Activated T-helper 9 cell treated with anti-CD3 and anti-CD28 coated beads, Interleukin-2, amount 50 U/mL, for 16 hours (primary cell): ENCODE measurements around the gene ANKS3.

ENCODE experiments used
- DNase-seq: peaks from one replicate; pipeline ENCODE4 v3.0.0-alpha.2; 2020; ENCODE audit warnings: low read depth

The ANKS3 gene

DNA sequence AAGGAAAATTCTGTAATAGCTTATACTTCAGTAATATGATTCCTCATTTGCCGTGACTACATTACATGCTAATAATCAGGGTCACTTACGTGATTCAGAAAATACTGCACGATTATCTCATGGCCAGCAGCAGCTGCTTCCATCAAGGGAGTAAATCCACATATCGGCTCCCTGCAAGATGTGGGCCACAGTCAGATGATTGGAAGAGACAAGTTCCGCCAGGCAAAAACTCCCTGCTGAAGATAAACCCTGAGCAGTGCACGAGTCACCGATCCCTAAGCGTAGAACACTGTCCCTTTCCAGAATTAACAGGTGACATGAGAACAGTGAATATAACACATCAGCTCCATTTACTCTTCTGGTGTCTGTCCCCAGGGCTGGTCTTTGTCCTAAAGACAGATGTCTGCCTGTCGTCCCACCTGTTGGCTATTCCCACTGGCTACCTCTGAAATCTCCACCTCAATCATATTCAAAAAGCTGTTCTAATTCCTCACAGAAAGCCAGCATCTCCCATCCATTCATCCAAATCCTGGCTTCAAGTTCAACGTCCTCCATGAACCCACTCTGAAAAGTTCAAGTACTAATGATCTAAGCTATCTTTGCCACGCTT, 9.3 kb downstream of the ANKS3 start:
- no peak for DNase-seq

DNA sequence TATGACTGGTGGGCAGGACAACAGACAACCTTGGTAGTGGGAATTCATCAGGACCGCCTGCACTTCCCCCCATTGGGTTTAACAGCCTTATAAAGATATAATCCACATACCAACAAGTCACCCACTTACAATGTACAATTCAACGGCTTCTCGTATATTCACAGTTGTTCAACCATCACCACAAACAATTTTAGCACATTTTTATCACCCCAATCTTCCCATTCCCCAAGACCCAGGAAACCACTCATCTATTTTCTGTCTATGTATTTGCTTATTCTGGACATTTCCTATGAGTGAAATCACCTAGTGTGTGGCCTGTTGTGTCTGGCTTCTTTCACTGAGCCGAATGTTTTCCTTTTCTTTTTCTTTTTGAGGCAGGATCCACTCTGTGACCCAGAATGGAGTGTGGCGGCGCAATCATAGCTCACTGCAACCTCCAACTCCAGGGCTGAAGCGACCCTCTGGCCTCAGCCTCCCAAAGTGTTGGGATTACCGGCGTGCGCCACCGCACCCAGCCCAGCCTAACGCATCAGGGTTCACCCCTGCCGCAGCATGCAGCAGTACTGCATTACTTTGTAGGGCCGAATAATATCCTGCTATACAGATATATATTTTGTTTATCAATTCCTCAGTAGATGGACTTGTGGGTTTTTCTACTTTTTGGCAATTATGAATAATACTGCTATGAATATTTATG, 10.9 kb downstream of the ANKS3 start:
- no peak for DNase-seq

DNA sequence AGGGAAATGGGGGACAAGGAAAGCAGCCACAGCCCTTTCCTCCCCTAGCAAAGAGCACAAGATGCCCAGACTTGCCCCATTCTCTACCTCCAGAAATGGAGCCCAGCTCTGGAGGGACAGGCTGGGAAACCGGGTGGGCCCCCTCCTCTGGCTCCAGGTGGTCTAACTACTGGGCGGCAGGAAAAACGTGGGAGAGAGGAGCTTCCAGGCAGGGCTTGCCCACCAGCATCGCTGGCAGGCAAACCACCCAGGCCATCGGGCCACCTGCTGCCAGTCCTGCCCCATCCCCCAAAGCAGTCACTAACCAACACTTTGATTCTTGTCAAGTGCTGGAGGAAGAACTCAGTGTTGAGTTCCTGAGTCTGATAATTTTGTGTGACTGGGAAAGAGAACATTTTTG, 15.6 kb downstream of the ANKS3 start:
- no peak for DNase-seq

DNA sequence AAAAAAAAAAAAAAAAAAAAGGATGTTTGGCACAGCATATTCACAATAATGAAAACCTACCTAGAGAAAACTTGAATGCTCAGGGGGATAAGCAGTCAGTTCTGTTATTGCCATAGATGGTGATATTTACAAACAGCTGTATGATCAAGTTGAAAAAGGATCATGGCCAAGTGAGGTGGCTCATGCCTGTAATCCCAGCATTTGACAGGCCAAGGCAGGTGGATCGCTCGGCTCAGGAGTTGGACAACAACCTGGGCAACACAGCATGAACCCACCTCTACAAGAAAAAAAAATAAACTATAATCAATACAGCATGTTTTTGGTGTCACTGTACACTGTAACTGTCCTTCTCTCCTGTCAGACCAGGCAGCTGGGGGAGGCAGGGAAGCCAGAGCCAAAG, 19.1 kb downstream of the ANKS3 start:
- DNase-seq: no peak

DNA sequence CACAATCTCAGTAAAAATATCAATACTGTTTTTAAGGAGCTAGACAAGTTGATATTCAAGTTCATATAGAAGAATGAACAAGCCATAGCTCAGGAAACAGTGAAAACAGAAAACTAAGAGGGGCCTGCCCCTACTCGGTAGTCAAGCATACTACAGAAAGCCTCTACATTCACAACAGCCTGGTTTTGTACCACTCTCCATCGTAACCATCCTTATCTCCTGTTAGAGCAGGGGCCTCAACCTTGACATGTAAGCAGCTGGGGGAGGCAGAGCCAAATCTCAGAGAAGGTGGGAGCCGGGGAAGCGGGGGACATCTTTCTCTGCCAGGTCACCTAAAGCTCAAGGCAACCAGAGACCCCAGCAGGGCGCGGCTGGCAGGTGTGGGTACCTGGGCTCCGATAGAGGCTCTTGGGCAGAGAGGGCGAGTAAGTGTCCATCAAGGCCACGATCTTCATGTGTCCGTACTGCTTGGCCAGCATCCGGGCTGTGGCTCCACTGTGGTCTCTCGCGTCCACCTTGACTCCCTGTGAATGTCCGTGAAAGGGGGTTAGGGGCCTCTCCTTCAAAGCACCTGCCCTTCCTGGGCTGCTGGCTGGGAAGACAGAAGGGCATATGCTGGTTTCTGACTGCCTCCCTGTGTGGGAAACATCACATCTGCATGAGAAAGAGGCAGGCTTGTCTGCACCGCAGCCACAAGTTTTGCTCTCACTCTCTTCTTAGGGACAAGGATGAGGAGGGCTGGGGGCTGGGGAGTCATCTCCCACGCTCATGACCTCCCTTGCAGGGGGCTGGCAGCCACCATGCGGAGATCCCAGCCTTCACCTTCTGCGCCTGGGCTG, 20.2 kb downstream of the ANKS3 start:
- no peak for DNase-seq

DNA sequence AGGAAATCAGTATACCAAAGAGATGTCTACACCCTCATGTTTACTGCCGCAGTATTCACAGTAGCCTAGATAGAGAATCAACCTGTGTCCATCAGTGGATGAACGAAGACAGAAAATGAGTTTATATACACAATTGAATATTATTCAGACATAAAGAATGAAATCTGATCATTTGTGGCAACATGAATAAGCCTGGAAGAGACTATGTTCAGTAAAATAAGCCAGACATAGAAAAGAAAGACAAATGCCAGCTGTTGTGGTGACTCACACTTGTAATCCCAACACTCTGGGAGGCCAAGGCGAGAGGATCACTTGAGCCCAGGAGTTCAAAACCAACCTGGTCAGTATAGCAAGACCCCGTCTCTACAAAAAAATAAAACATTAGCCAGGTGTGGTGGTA, 24.6 kb downstream of the ANKS3 start:
- DNase-seq: no peak

DNA sequence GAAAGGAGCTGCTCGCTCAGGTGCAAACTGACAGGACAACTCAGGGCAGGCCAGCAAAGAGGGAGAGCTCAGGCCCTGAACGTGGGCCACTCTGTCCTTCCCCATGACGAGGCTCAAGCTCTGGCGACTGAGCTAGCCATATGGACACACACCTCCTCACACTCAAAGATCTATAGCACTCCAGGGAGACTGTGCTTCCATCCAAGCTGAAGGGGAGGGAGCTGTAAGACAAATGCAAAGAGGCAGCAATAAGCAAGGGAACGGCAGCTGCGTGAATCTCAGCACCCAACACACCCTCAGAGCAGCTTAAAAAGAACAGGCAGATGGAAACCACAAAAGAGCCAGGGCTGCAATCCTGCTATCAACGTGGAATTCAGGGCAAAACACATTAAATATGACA, 27.2 kb downstream of the ANKS3 start:
- DNase-seq: no peak

DNA sequence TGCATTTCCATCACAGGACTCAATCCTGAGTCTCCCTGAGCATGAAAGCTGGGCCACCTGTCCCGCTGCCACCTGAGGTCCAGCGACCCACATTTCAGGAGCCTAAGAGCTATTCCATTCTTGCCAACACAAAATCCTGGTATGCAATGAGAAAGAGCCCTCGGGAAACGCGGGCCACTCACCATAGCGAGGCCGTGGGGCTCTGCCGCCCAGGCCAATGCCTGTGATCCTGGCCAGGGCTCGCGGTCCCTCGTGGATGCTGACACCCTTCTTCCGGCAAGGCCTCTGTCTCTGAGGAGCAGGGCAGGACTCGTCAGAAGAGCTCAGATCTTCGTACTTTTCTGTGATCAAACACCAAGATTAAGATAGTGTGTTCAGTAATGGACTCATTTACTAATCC, 29.2 kb downstream of the ANKS3 start:
- no peak for DNase-seq

DNA sequence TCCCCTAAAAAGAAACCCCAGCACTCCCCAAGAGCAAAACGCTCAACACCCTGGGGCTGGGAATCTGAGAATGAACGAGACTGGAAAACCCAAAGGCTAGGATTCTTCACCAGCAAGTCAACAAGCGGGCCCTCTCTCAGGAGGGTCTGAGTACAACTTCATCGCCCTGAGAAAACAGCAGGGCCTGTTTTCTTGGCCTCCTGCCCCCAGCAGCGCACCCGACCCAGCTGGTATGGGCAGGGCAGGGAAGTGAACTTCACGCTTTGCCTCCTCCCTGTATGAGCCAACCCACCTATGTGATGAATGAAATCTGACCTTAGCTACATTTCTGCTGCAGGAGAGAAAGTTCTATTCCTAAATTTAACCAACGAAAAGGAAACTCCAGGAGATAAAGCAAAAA, 29.6 kb downstream of the ANKS3 start:
- no peak for DNase-seq

DNA sequence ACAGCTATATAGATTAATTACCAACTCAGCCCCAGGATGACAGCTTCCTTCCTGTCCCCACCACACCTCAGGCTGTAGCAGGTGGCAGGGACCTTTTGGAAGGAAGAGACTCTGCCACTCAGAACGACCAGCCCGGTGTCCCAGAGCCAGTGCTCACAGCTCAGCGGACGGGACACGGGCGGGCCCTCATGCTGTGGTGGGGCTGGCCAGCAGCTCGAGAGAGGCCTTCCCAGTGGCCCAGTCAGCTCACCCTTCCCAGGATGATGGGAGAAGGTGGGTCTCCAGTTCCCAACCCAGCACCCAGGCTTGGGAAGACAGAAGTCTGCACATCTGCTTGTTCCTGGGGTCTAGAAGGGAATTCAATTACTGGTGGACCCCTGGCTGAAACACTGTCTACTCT, 30.2 kb downstream of the ANKS3 start:
- no peak for DNase-seq

DNA sequence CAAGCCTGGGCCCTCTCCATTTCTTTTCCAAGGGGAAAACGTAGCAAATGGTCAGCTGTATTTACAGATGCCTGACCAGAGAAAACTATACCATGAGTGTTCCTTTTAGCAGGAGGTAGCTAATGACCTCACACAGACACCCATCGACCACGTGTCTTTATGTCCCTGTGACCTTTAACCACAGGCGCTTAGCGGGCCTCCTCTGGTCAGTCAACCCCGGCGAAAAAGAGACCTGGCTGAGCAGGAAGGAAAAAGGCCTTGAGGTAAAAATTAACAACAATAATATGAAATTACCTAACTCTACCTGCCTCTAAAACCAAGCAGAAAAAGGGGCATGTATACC, 31.6 kb downstream of the ANKS3 start:
- no peak for DNase-seq

DNA sequence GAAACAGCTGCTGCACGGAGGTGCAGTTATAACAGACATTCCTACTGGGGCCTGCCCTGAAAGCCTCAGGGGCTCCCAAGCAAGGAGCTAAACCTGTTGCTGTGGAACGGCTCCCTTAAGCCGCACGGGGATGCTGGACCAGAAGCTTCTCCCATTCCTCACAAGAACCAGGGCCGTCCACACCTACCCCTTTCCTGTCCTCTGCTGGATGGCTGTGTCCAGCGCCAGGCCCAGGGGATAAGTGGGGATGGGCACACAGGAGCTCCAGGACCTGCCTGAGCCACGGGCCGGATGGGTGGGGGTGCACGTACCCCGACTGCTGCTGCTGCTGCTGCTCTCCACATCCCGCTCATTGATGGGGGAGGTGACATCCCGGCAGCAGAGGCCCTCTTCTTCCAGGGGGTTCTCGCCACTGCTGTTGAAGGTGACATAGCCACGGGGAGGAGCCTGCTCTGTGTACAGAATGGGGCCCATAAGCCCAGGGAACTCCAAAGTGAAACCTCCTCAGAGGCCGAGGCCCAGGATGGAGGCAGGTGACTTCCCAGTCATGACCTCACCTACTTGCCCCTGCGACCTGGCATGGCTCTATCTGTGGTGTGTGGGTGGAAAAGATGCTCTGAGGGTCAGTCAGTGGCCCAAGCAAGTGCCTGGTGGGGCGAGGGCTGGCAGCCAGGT, 32.1 kb downstream of the ANKS3 start:
- DNase-seq: no peak

DNA sequence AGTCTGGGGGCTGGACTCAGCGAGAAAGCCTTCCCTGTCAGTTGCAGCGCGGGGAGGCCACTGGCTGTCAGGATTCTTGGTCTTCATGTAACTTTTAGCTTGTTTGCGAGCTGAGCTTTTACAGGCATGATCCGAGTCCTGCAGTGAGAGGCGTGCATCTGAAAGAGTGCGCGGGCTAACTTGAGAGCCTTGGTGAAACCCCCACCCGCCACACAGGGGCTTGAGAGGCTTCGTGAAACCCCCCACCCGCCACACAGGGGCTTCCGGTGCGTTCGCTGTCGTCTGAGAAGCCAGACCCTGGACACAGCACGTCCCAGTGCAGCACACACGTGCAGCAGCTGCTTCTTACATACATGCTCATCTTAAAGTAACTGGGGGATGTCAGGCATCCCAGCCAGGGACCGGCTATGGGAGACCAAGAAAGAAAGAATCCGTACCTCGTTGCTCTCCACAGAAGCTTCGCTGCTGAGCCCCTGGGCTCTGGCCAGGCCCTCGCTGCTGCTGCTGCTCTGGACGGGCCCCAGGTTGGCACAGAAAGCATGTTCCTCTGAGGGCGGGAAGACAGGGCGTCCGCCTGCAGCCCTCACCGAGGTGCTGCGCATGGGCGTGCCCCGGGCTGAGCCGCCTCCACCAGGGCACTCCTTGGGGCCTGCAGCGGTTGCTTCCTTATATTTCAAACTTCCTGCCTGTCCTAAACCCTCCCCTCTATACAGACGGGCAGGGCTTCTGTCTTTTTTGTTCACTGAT, 32.9 kb downstream of the ANKS3 start:
- DNase-seq: no peak

DNA sequence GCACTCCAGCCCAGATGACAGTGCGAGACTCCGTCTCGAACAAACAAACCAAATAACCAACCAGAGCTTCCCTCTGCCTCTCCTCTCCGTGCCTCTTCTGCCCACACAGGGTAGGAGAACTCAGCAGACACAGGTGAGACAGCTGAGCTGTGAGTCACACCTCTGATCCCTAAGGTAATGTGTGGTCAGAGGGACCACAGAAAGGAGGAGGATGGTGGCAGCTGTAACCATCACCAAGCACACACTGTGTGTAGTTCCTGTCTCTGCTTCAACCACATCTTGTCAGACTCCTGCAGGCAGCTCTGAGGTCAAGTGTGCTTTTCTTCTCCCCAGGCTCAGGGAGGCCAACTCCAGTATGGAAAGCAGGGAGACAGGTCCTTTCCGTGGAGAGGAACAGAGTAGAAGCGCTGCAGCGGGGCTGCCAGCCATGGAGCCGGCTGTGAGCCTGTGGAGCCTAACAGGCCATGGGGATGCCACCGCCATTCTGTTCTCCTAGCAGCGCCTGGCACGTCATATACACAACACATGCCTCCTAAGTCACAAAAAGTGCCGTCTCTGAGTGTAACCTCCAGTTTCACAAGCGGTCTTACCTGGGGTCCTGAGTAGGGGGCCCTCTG, 33.6 kb downstream of the ANKS3 start:
- no peak for DNase-seq

DNA sequence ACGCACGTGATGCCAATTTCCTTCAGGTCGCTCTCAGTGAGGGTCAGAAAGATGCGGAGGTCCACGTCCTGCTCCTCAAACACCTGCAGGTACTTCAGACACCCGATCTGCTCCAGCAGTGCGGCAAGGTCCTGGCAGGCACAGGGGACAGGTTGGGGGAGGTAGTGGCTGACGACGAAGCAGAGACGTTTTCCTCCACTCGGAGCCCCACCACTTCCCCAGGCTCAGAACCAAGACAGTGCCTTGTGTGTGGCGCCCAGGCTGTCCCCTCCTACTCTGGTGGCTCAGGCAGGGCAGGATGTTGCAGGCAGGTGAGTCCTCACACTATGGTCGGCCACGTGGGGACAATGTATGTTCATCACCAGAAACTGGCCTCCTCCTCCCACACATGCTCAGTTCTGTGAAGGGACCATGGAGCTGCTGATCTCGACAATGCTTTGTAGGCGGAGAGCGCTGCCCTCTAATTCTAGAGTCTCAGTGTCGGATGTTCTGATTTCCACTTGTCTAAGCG, 35.0 kb downstream of the ANKS3 start:
- no peak for DNase-seq

DNA sequence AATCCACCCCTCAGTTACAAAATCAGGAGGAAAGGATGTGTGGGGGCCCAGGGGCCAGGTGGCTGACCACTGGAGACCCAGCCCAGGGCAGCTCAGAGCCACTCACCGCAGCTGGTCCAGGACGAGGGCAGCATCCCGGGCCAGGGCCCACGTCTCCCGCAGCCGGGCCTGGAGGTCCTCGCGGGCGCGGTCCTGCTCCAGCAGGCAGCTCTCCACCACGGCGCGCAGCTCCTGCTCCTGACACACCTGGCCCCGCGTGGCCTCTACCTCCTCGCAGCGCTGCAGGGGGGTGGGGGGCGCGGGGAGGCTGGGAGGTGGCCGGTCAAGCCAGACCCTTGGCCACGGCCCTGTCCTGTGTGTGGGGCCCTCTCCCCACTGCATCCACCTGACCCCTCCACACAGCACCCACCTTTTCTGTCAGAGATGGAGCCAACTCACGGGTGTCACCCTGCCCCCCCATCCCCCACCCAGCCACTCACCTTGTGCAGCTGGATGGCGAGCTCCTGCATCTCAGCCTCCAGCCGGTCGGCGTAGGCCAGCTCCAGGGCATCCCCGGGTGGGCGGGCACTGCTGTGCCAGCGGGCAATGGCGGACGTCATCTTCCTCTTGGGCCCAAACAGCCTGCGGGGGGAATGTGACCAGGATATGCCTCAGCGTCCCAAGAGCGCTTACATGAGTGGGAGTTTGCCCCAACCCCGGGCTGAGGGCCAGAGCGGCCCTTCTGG, 35.6 kb downstream of the ANKS3 start:
- DNase-seq: no peak

DNA sequence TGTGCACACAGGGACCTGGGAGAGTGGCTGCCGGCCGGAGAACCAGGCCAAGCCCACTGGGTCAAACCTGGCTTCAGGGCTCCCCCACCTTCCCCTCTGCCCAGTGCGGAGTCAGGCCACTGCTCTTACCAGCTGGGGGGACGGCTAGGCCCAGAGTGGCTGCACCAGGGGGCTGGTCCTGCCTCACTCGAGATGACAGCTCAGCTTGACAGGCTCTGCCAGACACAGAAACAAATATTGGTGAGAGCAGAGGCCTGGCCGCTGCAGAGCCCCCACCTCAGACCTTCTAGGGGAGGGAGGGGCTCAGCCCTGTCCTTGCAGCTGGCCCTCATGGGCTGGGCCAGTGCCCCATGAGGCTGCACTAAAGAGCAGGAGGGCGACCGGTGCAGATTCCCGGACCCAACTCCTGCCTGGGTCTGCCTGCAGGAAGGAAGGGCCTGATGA, 36.2 kb downstream of the ANKS3 start:
- DNase-seq: no peak

DNA sequence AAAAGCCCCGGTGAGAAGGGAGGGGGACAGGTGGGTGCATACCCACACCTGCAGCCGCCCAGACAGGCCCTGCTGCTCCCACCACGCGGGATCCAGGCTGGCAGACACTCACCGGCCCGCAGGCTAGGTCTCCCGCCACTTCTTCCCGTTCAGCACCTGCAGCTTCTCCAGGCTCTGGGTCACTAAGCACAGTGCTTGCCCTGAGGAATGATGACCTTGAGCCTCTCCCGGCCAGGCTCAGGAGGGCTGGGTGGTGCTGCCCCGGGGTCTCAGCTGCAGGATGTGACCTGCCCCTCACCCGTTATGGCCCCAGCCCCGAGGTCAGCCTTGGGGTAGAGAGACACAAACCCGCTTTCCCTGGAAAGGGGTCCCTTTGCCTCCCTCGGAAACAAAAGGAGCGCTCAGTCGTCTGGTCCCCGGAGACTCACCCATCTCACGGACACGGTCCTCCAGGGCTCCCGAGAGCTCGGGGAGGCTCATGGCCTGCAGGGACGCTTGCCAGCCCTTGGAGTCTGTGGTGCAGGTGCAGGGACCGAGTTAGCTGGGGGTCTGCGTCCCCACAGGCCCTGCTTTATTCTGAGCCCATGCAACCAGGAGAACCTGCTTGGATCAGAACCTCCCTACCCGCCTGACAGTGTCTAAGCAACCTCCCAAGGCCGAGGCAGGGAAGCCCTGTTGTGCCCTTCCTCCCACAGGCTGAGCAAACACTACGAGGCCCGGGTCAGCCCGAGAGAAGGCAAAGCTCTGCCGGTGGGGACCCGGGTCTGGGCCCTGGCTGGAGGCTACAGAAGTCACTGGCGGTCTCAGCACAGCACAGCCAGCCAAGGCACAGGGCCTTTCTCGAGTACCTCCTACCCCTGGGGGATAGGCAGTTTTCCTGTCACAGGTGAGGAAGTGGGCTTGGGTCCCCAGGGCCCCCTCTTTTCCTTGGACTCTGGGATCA, 36.9 kb downstream of the ANKS3 start:
- no peak for DNase-seq

DNA sequence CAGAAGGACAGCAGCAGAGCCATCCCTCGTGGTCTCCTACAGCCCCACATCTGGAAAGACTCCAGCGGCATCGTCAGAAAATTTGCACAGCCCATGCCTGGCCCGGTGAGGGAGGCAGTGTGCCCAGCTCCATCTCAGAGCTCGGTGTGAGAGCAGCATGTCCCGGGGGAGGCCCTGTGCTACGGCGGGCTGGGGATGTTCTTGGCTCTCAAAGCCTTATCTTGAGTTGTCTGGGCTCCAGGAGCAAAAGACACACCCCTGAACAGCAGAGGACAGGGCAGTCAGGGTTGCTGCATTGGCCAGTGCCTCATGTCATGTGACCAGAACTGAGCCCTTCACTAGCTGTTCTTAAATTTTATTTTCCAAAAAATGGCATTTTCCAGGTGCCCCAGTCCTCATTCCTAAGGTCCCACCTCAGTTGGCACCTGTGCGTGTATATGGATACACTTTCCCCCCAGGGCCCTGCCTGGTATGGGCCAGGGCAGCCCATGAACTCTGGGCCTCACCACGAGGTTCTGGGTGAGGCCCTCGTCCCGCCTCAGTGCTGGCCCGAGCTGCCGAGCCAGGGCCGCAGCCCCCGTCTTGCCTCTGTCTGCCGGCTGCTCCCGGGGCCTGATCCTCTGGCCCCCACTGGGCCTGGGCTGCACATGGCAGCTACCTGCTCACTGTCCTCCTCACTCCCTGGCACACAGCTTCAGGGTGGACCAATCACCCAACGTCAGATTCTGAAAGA, 37.7 kb downstream of the ANKS3 start:
- no peak for DNase-seq
